GM18873 (cell line): ENCODE measurements around the gene PAPPA.

Experiments used
- ATAC-seq: cut with Tn5 transposase; IDR thresholded peaks from one replicate; pipeline ENCODE4 v1.9.1; 2021; ENCODE audit warnings: mild to moderate bottlenecking, moderate library complexity, moderate number of reproducible peaks; ENCODE audit not compliant: unreplicated experiment, low FRiP score

Gene PAPPA

GRCh38 chr9:116368680-116369079 is 215.1 kb downstream of the PAPPA start:
- ATAC-seq: no peak

GRCh38 chr9:116369706-116370105 is 216.1 kb downstream of the PAPPA start:
- ATAC-seq: no peak

GRCh38 chr9:116370556-116370955 is 217.0 kb downstream of the PAPPA start:
- no peak for ATAC-seq

GRCh38 chr9:116372081-116372673 is 218.6 kb downstream of the PAPPA start:
- ATAC-seq: no peak

GRCh38 chr9:116372786-116373185 is 219.2 kb downstream of the PAPPA start:
- ATAC-seq: no peak

- no peak for ATAC-seq
Measured at GRCh38 chr9:116377179-116377798, 223.7 kb downstream of the PAPPA start.

GRCh38 chr9:116378873-116379272 is 225.3 kb downstream of the PAPPA start:
- ATAC-seq: no peak

GRCh38 chr9:116379821-116380220 is 226.2 kb downstream of the PAPPA start:
- ATAC-seq: no peak

GRCh38 chr9:116380496-116380995 is 227.0 kb downstream of the PAPPA start:
- ATAC-seq: no peak

GRCh38 chr9:116381350-116381749 is 227.8 kb downstream of the PAPPA start:
- ATAC-seq: no peak

GRCh38 chr9:116382053-116382452 is 228.5 kb downstream of the PAPPA start:
- no peak for ATAC-seq

GRCh38 chr9:116383133-116383532 is 229.5 kb downstream of the PAPPA start:
- ATAC-seq: no peak

- ATAC-seq: no peak
Measured at GRCh38 chr9:116383936-116384335, 230.3 kb downstream of the PAPPA start.

- ATAC-seq: no peak
Measured at GRCh38 chr9:116387934-116388698, 234.5 kb downstream of the PAPPA start.

- no peak for ATAC-seq
Measured at GRCh38 chr9:116389541-116390302, 236.1 kb downstream of the PAPPA start.

GRCh38 chr9:116390303-116391228 is 237.0 kb downstream of the PAPPA start:
- ATAC-seq: no peak

GRCh38 chr9:116391306-116391900 is 237.8 kb downstream of the PAPPA start:
- ATAC-seq: no peak

- no peak for ATAC-seq
Measured at GRCh38 chr9:116393198-116393597, 239.6 kb downstream of the PAPPA start.

GRCh38 chr9:116394070-116394469 is 240.5 kb downstream of the PAPPA start:
- ATAC-seq: no peak
